ENCODE data around the gene MCF2L2.

GRCh38 chr3:183454064-183454463 is 25.6 kb upstream of the MCF2L2 start:
- TF ChIP-seq CTCF (IDR thresholded peaks at IDR 0.05) = no peak
- no peak for TF ChIP-seq POLR2A (IDR thresholded peaks at IDR 0.05)
